Fibroblast of pulmonary artery (primary cell): Measurements from ENCODE around the gene SCAF1.

Experiments used
- DNase-seq: peaks from one replicate; pipeline ENCODE4 v3.0.0-alpha.2; 2010; ENCODE audit warnings: low read depth
- H3K4me3 ChIP-seq: replicated peaks from 2 replicates; pipeline ENCODE4 v1.5.1; 2011; ENCODE audit warnings: low read depth, mild to moderate bottlenecking, control low read depth, low read length, moderate library complexity
- TF ChIP-seq, protein P1 (sequence below): IDR thresholded peaks from 2 replicates; pipeline ENCODE4 v1.5.1; 2011; ENCODE audit warnings: mild to moderate bottlenecking, control low read depth, low read length, inconsistent platforms; ENCODE audit errors: missing control alignments

Gene SCAF1

GRCh38 chr19:49595819-49596404 lies 46.1 kb upstream of the SCAF1 start:
- H3K4me3 ChIP-seq, result no peak overlapping the region
- no peak for DNase-seq
- TF ChIP-seq, protein P1, sequence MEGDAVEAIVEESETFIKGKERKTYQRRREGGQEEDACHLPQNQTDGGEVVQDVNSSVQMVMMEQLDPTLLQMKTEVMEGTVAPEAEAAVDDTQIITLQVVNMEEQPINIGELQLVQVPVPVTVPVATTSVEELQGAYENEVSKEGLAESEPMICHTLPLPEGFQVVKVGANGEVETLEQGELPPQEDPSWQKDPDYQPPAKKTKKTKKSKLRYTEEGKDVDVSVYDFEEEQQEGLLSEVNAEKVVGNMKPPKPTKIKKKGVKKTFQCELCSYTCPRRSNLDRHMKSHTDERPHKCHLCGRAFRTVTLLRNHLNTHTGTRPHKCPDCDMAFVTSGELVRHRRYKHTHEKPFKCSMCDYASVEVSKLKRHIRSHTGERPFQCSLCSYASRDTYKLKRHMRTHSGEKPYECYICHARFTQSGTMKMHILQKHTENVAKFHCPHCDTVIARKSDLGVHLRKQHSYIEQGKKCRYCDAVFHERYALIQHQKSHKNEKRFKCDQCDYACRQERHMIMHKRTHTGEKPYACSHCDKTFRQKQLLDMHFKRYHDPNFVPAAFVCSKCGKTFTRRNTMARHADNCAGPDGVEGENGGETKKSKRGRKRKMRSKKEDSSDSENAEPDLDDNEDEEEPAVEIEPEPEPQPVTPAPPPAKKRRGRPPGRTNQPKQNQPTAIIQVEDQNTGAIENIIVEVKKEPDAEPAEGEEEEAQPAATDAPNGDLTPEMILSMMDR, result no peak

DNA sequence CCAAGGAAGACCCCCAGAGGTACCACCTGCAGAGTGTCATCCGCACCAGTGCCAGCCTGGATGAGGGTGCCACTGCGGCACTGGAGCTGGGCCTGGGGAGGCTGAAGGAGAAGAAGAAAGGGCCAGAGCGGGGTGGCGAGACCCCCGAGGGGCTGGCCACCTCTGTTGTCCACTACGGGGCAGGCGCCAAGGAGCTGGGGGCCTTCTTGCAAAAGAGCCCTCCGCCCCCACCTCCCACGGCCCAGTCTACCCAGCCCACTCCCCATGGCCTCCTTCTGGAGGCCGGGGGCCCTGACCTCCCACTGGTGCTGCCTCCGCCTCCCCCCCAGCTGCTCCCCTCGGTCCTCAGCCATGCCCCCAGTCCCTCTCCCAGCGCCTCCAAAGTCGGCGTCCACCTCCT lies 45.6 kb upstream of the SCAF1 start:
- TF ChIP-seq, protein P1, result no peak
- no peak for DNase-seq
- H3K4me3 ChIP-seq, result no peak overlapping the region

DNA sequence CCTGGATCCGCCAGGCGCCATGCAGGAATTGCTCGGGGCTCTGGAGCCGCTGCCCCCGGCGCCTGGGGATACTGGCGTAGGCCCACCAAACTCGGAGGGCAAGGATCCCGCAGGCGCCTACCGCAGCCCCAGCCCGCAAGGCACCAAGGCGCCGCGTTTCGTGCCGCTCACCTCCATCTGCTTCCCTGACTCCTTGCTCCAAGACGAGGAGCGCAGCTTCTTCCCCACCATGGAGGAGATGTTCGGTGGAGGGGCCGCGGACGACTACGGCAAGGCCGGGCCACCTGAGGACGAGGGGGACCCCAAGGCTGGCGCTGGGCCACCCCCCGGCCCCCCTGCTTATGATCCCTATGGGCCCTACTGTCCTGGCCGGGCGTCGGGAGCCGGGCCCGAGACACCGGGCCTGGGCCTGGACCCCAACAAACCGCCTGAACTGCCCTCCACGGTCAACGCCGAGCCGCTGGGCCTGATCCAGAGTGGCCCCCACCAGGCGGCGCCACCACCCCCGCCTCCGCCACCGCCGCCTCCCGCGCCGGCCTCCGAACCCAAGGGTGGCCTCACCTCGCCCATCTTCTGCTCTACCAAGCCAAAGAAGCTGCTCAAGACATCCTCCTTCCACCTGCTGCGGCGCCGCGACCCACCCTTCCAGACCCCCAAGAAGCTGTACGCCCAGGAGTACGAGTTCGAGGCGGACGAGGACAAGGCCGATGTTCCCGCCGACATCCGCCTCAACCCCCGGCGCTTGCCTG lies 44.9 kb upstream of the SCAF1 start:
- H3K4me3 ChIP-seq, result no peak overlapping the region
- no peak for DNase-seq

GRCh38 chr19:49597703-49597974 lies 44.4 kb upstream of the SCAF1 start:
- H3K4me3 ChIP-seq, result no peak overlapping the region
- TF ChIP-seq, protein P1, result no peak
- DNase-seq, result no peak

More for the DNA sequence above, 44.9 kb upstream of the SCAF1 start:
- TF ChIP-seq, protein P1, result no peak

DNA sequence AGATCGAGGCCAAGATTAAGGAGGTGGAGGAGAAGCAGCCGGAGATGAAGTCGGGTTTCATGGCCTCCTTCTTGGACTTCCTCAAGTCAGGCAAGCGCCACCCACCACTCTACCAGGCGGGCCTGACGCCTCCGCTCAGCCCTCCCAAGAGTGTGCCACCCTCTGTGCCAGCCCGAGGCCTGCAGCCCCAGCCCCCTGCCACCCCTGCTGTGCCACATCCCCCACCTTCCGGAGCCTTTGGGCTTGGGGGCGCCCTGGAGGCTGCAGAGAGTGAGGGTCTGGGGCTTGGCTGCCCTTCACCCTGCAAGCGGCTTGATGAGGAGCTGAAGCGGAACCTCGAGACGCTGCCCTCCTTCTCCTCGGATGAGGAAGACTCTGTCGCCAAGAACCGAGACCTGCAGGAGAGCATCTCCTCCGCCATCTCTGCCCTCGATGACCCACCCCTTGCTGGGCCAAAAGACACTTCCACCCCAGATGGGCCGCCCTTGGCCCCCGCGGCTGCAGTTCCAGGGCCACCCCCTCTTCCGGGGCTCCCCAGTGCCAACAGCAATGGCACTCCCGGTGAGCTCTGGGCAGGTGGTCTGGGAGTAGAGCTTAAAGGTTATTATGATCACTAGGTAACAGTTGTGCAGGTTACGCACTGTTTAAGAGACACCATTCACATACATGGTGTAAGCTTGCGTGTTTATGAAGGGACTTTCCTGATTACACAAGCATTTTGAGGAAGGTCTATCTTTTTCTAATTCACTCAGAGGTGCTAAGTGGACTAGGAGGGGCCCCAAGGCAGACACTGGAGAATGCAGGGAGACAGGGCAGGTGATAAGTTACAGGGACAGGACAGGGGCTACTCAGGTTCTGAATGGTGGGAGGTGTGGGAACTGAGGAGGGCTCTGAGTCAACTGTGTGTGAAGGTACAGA lies 42.4 kb upstream of the SCAF1 start:
- TF ChIP-seq, protein P1, result no peak
- no peak overlapping the region for H3K4me3 ChIP-seq
- no peak for DNase-seq

- TF ChIP-seq, protein P1, result no peak
- no peak overlapping the region for H3K4me3 ChIP-seq
- no peak for DNase-seq
Observed at GRCh38 chr19:49601482-49602038, 40.4 kb upstream of the SCAF1 start.
